ENCODE data around the gene NRIP1.

Gene NRIP1

DNA sequence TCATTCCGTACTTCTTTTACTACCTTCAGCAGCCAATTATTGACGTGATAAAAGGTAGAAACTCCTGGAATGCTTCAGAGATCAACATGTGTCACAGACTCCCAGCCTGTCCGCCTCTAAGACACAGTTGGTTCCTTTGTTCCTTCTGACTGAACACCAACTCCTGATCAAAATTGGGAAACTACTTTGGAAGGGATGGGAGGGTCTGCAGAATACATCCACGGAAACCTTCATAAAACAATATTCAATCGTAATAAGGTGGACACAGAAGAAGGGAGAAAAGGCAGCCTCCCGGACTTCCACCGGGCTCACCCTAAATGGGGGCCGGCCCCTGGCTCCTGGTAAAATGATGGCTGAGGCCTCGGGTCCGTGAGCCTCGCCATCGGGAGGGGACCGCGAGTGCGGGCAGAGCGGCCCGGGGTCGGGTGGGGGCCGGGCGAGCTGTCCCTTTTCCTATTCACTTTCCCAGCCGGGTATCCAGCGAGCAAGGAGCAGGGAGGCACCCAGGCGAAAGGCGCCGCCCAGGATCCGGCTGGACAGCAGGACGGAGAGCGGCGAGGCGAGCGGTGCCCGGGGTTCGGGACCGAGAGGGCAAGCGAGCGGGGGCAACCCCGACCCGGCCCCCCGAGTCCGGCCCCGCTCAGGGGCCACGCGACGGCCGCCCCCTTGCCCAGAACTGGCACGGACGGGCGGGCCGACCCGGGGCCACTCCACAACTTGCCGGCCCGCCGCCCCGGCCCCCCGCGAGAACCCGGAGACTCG is 805 bp downstream of the NRIP1 start:
- DNase-seq (ENCODE audit: low read depth, low spot score), result no peak

DNA sequence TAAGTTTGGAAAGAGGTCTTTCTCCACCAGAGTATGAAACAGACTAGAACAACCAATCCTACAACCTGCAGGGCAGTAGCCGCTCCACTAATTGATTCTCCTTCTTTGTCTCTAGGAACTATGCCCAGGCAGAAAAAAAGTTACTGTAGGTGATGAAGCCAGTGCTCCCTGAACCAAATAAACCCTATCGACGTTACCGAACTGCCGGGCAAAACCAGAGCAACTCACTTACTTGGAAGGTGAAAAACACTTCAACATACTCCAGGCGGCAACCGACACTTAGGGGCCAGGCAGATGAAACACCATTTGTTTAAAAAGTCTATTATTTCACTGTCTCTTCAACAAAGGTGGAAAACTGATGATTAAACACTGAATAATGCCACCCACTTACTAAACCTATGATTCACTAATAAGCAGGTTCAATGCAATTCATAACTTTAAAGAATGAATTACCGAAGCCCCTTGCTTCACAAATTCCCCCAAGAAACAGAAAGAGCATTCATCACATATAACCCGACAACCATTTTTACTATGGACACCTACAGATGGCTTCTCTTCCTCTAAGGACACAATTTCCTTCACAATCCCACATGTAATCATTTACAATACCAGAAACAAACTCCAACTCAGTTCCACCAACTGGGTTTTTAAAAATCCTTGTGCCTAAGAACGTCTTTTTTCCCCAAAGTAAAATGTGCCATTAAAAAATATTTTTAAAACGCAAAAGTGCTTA is 1.6 kb downstream of the NRIP1 start:
- DNase-seq (ENCODE audit: low read depth, low spot score), result no peak

DNA sequence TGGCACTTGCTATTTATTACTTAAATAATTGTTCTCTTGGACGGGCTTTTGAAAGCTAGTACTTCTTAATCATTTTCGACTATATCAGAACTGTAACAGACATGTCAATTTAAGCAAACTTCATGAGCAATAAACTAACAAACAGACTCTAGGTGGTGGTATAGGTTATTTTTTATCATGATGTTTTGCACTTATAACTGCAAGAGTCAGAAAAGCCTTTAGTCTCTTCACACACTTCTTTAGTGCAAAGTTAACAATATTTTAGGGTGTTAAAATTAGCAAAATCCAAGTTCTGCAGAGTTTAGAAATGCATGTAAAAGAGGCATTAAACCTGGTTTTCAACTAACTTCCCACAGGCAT is 2.2 kb downstream of the NRIP1 start:
- no peak for DNase-seq (ENCODE audit: low read depth, low spot score)

DNA sequence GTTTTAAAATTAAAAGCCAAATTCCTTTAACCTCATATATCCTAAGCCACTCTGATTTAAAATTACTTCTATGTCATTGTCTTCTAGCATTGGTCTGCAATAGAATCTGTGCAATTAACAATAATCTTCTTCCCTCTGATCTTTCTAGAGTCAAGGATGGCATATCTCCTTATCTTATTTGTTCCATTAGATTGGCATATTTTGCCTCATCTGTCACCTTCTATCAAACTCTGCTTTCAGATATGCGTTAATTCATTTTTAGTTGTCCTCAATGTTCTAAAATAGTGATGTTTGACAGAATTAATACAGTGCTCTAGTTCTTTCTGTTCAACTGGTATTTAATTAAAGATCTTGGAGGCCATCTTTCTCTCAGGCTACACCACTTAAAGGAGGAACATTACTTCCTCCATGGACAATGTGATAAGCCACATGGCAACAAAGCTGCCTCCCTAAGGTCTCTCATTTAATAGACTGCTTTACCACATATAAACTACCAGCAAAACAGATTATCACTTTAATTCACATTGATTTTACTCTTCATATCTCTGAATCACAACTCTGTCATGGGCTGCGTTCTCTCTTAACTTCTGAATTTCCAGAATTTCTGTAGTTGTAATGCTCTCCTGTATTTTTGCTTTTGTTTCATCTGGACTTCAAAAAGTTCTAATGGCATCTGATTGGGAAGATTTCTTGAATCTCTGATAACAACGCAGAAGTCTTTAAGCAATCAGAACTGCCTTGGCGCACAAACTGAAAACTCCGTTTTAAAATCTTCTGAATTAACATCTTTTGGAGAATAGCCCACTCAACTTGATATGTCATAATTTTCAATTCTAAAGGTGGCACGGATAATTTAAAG is 2.8 kb downstream of the NRIP1 start:
- DNase-seq (ENCODE audit: low read depth, low spot score), result no peak

DNA sequence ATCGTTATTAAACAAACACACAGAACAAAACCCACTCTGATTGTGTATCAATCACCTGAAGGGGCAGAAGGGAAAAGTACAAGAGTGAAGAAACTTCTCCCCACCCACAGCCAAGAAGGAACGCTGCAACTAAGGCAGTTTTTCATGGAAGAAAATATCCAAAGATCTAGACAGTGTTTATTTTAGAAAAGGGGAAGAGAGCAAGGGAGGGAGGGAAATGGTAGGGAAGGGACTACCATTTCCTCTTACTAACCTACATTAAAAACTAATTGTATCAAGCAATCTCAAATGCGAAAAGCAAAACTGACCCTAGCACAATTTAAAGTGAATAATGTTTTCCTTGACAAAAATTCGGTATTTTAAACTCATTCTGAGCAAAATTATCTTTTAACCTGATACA is 3.5 kb downstream of the NRIP1 start:
- no peak for DNase-seq (ENCODE audit: low read depth, low spot score)

DNA sequence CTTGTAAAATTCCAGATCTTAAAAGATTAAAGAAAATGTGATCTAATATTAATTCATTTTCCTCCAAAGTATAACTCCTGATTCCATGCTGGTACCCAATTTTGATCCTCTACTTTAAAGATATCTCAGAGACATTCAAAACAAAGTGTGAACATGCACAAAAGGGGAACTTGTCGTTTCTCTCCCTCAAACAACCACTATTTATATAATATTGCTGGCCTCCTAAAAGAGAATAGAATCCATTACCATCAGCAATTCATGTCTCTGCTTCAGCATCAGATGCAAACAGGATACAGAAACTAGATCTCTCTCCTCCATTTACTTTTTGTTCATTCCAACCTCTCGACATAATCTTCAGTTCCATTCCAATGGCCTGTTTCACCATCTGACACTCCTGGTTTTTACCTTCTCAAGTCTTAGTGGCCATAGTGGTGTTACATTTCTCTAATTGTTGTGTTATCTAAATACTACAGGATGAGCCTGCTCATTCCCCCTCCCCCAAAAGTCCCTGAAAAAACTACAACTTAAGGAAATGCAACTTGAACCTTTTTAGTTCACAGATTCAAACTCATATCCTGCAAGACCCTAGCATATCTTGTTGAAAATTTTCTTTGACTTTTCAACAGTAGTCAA is 4.1 kb downstream of the NRIP1 start:
- no peak for DNase-seq (ENCODE audit: low read depth, low spot score)

DNA sequence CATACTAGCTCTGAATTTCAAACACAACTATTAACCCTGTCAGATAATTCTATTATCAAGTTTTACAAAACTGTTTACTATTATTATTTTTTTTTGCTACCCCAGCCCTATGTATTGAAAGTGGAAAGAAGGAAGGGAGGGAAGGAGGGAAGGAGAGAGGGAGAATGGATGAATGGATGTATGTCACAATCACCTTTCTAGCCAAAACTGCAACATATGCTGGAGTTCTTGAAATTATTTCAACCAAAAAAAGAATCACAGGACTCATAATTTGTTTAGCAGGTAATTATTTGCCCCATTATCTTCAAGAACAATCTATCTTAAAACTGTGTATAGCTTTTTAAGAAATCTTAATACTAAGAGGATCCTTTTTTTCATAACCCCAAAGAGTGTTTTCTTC is 5.4 kb downstream of the NRIP1 start:
- no peak for DNase-seq (ENCODE audit: low read depth, low spot score)

DNA sequence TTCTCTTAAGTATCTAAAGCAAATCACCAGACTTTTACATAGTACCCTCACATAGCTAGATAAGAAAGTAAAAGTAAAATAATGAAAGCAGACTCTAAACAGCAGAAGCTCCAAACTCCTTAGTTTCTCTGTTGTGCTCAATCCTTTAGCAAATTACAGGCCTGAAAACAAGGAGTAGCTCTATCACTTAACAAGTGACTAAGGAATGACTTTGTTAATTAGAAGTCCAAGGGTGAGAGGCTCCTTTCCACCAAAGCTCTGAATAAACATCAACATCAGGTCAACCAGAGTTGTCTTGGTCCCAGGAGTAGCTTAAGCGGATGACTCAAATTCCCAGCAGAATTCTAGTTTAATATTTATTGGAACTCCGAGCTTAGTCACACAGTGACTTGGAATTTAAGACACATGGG is 5.9 kb downstream of the NRIP1 start:
- no peak for DNase-seq (ENCODE audit: low read depth, low spot score)

DNA sequence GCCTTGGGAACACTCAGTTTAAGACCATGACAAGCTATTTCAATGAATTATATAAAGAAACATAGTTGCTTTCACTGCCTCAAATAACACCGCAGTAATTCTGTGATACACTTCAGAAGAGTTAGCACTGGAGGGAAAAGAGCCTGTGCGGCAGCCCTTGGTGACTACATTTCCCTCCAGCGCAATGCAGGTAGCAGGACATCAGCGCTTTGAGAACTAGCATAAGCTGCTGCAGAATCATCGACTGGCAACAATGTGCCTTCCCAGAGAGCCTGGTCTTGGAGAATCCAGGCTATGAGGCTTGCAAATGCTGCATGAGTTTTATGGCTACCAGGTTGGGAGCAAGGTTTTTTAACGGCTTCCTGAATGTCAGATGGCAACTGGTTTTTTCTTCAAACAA is 7.5 kb downstream of the NRIP1 start:
- no peak for DNase-seq (ENCODE audit: low read depth, low spot score)

DNA sequence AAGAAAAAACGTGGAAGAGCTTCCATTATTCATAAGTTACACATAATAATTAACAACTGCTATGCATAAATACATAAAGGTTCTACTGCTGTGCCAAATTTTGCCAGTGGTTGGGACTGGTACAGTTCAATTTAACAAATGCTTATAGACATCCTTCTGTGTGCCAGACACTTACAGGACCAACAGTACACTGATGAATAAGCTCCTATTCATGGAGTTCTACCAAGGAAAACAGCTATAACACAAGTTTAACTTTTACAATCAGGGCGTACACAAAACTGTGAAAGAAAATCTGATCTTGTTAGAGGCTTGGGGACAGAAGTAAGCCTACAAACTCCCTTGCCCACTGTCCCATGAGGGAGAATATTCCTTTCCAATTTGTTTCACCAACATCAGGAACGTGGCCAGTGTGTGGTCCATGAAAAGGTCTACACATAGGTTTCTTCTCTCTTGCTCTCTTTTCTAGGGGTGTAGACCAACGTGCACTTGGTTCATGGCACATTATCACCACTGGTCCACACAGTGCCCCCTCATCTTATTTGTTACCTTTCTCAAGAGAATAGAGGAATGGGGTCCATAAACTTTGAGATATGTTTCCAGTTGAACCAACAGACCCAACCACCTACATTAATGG is 10.1 kb downstream of the NRIP1 start:
- DNase-seq (ENCODE audit: low read depth, low spot score), result no peak

DNA sequence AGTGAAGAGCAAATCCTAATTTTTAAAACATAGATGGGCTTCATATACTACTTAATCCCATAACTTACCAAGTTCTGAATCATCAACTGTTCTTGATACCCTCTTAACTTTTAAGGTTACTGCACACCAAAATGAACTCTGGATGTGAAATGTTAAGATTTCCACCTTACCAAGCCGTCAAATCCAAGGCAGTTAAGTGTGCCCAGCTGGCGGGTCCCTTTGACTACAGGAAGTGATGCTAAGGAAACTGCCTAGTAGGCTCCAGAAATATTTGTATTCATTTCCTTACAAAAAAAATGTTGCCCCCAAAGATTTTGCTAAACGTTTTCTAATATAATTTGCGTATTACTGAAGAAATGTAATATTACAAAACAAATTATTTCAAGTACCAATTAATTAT is 10.7 kb downstream of the NRIP1 start:
- no peak for DNase-seq (ENCODE audit: low read depth, low spot score)

DNA sequence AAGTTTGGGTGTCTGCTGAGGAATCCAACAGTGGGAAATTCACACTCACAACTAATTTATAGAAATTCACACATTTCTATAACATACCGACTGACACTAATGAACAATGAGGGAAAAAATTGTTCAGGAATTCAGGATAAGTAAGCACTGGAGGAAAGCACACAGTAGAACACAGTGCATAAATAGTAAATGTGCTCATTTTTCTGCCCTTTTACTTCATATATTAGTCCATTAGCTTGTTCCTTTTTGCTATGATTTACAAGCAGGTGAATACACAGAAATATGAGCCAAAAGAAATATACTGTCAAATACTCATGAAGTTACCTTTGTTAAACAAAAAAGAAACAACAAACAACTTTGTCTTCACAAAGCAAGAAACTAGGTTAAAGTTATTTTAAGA is 11.3 kb downstream of the NRIP1 start:
- no peak for DNase-seq (ENCODE audit: low read depth, low spot score)

DNA sequence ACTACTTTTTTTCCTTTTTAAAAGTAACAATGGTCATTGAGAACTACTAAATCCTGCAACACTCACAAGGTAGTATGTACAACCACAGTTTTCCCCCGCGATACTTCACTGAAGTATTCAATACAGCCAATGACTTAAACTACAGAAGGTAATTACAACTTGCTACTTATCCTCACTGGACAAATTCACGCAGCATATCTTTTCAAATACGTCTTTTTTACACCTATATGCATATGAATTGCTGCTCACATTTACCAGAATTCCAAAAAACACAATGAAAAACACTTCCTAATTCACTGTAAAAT is 12.4 kb downstream of the NRIP1 start:
- DNase-seq (ENCODE audit: low read depth, low spot score), result no peak

DNA sequence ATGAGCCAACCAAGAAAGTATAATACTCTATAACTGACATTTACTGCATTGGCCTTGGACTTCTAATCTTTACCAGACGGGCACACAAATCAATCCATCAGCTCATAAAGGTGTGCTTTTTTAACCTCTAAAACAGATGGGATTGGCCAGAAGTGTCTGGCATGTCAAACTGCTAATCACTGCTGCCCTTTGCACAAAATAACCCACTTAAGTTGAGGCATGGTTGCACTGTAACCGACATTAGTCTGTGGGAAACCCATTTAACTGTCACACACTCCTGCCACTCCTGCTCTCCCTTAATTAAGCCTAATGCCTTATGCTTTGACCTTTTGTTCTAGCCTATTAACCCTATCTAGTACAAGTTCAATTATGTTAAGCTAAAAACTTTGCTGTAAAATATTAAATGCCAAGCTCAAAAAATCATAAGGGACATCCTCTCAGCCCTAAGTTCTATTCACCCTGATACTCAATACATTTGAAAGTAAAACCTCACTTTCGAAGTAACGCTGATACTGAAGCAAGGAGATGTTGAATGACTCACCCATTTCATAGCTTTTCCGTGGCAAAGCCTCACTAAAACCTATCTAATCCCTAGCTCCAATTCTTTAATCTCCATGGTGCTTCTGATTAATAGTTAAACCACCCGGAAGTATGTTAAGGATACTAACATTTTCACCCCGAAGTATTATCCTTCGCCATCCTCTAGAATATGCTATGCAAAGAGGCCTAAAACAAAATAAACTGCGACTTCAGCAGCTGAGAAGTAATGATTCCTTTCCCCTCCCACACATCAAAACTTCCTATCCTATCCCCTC is 12.9 kb downstream of the NRIP1 start:
- DNase-seq (ENCODE audit: low read depth, low spot score), result no peak

DNA sequence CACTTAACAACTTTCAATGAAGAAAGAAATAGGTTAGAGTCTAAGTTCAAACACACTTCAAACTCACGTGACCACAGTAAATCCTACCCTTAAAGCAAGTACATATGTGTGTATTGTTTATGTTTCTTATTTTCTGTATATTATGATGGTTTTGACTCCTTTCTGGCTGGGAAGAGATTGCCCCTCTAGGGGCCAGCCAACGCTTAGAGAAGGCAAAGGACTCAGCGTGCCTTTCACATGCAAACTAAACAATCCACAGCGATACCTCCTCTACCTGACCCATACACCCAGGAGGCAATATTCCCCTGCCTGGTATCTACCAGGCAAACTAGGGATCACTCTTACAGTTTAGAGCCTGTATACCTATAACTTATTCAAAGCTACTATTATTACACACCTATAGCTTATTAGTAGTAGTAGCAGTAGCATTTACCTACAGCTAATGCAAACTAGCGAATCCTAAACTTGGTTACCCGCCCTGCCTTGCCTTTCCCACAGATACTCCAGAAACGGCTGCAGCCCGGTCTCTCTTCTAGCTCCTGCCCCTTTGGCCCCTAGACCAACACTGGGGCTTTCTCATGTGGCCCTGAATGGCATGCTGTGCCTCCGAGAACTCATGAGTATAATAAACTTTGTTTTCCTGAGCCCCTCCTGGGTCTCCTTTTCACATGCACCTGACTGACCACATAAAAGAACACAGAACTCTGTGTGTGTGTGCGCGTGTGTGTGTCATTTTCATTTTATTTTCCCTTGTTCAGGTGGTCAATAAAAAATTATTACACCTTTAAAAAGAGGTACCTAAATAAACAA is 14.0 kb downstream of the NRIP1 start:
- no peak for DNase-seq (ENCODE audit: low read depth, low spot score)

DNA sequence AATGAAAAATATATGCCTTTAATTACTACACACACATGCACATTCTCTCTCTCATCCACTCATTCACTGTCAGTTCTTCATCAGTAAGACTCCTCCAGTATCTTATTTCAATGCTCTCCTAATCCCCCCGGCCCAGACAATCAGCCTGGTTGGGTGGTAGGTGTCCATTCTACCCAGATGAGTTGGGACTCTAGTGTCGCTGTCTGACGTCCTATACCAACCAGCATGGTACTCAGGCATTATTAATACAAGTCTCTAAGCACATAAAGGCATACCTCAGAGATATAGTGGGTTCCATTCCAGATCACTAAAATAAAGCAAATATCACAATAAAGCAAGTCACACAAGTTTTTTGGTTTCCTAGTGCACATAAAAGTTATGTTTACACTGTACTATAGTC is 19.8 kb downstream of the NRIP1 start:
- no peak for DNase-seq (ENCODE audit: low read depth, low spot score)

DNA sequence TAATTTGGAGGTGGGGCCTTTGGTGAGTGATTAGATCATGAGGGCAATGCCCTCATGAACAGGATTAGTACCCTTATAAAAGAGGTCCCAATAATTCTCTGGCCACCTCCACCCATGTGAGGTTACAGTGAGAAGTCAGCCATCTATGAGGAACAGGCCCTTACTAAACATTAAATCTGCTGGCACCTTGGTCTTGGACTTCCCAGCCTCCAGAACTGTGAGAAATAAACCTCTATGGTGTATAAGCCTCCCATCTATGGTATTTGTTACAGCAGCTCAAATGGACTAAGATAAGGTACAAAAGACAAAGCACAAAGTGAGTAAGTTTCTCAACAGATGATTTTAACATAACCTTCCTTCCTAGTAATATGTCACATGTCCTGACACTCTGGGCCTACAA is 22.3 kb downstream of the NRIP1 start:
- no peak for DNase-seq (ENCODE audit: low read depth, low spot score)

DNA sequence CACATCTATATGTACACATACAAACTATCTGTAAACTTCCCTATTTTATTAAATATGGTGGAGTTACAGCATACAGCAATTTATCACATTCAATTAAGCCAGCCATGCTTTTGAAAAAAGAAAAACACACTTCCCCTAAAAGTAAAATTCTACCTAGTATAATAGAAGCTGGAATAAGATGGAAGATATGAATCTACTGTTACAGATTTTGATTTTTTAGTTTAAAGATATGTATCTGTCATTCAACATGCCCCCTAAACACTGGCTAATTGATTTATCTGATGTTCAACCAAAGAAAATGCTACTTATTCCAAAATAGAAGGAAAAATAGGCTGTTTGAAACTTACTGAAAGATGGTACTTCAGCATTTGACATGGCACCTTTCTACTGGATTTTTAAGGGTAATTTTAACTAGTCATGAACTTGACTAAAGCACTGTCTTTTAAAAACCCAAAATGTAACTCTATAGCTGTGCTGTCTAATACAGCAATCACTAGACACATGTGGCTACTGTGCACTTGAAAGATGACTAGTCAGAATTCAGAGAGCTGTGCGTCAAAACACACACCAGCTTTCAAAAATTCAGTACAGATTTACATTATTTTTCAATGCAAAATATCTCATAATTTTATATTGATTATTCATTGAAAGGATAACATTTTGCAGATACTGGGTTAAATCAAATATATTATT is 25.0 kb downstream of the NRIP1 start:
- no peak for DNase-seq (ENCODE audit: low read depth, low spot score)

DNA sequence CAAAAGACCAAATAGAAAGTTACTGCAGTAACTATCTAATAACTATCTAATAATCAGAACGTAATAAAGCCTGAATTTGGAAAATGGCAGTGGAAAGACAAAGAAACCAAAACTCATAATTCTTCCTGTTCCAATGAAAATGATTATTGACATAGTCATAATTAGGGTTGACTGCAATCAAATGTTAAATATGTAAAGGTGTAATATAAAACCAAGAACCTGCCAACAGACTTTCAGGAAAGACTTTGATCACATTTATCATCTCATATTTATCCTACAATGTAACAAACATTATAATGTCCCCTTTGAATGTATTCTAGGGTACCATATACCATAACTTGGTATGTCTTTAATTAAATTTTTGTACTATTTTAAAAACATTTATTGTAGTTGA is 26.9 kb downstream of the NRIP1 start:
- no peak for DNase-seq (ENCODE audit: low read depth, low spot score)
